GM19467 (cell line): ENCODE measurements around the gene ZSWIM6.

Experiments used
- ATAC-seq: cut with Tn5 transposase; IDR thresholded peaks from one replicate; pipeline ENCODE4 v1.9.1; 2021; ENCODE audit warnings: mild to moderate bottlenecking, moderate library complexity; ENCODE audit not compliant: unreplicated experiment

ZSWIM6 gene

DNA sequence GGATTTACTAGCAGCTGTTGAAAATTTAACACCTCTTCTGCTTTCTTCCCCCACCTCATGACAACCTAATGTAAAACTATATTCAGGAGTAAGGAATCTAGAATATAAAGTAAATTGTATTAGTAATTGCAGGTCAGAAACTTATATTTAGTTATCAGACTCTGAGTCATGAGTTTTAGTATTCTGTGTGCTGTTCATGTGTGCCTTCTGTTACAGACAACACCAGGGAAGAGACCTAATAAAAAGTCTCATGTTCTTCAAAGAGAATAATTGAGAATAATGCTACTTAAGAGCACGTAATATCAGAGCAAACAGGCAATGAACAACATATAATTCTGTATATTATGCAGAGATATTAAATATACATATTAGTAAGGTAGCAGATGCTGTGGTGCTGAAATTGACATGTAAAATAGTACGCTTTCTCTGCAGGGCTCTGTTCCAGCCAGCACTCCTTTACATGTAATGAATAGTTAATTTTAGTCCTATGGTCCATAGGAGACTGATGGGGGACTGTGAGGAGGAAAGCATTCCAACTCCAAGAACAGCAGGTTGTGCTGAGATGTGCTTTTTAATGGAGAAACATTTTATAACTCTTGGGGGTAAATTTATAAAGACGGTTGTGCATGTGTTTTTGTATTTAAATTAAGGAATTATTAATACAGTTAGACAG lies 106.4 kb downstream of the ZSWIM6 start:
- ATAC-seq = no peak

DNA sequence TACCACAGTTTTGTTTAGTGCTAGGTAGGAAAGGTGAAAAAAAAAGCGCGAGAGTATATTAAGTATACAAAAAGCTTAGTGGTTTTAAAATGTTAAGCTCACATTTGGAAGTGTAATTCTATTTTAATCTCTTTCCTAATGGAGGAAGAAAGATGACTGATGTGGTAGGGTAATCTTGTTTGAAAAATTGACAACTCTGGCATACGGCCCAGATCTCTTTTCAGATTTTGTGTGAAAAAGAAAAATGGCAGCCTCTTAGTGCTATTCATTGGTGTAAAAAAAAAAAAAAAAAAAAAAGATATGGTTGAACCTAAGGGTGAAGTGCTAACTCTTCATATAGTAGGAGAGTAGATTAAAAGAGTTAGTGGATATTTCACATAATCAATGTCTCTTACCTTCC lies 108.0 kb downstream of the ZSWIM6 start:
- ATAC-seq = no peak

DNA sequence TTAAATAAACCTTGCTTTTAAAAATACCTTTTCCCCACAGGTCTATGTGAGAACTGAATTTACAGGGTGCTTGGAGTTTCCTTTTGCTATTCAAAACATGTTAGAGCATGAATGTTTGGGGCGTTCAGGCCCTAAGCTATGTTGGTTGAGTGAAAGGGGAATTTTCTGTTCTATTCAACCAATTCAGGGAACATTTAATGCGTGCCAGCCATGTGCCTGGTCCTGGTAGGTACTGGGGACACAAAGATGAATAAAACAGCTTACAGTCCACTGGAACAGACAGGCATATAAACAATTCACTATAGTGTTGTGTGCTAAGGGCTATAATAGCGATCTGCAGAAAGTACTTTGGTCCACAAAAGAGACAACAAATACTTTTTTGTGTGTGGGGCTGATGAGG lies 108.5 kb downstream of the ZSWIM6 start:
- ATAC-seq = no peak

GRCh38 chr5:61441742-61442141 lies 109.7 kb downstream of the ZSWIM6 start:
- ATAC-seq = no peak

GRCh38 chr5:61447780-61448495 lies 115.9 kb downstream of the ZSWIM6 start:
- ATAC-seq = no peak

DNA sequence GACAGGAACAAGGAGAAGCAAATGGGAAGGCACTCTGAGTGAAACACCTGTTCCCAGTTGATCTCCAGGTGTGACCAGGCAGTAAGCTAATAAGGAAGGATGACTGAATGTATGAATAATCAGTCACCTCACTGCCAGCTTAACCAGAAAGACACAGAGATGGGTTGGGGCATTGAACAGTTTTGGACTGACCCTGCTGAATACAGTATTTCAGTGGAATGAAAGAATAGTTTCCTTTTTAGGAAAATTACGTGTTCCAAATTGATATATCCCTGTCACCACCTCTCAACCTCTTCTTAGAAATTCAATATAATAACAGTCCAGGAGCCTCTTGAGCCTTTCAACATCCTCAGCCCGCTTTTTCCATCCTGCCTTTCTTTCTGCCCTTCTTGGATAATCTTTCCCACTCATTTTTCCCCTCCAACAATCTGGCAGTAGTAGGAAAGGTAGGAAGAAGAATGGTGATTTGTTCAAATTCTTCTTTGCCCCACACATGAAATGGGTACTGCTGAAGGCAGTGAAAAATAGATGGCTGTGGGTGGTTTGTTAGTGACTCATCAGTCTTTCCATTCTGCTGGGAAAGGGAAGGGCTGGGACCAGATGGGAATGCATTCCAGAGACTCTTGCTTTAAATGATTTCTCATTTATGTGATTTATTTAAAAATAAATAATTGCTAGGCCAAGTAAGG lies 117.9 kb downstream of the ZSWIM6 start:
- no peak for ATAC-seq

- ATAC-seq = no peak
Measured at GRCh38 chr5:61450493-61451279, 118.6 kb downstream of the ZSWIM6 start.

GRCh38 chr5:61455179-61456006 lies 123.3 kb downstream of the ZSWIM6 start:
- ATAC-seq = no peak

DNA sequence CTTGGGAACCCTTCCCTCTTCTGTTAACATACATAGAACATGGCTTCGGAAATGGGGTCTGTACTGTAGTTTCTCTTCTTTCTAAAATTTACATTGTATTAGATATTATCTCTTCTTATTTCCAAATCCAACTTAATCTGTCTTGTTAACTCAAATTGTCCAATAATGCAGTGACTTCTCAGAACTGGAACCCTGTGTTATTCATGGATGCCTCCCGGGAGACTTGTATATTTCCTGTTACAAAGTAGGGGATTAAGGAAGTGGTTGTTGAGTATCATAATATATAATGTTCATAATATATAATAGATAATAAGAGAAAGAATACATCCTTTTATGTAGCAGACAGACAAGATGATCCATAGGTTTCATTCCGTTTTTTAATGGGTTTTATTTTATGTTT lies 128.4 kb downstream of the ZSWIM6 start:
- no peak for ATAC-seq

DNA sequence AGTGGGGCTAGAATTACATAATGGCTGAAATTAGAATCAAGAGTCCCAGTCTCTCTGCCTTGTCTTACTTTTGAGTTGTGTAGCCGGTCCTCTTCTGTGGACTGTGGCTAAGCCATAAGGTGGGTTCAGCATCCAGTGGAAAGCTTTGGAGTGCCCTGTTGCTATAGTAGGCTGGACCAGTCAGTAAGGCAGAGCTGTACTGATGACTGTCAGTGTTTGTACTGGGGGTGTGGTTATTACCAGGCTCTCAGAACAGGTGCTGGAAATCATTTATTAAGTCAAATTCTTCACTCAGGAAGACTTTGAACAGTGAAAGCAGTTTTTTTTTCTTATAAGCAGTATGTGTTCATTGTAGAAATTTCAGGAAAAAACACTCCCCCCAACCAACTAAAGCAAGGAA lies 129.4 kb downstream of the ZSWIM6 start:
- no peak for ATAC-seq

DNA sequence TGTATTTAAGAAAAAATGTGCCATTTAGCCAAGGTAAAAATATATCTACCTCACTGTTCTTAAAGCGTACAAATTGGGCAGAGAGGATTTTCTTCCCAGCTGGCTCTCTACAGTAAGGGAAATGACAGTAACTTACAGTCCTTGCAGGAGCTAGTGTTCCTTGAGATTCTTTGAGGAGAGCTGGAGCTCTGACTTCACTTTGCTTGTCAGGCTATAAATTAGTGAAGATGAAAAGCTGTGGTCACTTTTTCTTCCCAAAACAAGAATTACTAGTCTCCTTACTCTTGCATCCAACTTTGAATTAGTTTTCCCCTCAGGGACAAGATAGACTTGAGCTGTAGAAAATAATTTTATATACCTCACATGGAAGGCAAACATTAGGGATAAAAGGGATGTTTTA lies 129.9 kb downstream of the ZSWIM6 start:
- no peak for ATAC-seq

DNA sequence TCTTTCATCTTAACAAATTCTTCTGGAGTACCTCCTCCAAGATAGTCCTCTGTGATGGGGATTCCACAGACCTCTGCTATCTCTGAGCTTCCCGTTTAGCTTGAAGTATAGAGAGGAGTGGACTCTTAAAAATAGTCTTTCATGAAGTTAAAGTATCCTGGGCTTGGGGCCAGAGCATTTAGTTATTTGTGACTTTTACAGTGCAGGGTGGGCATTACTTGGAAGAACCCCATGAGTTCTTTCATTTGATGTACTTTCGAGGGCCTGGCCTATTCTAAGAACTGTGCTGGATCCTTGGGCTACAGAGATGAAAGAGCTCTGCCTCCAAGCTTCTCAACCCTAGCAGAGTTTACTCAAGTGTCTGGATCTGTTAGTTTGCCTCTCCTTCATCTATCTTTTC lies 131.5 kb downstream of the ZSWIM6 start:
- no peak for ATAC-seq

- no peak for ATAC-seq
Measured at GRCh38 chr5:61464512-61464911, 132.5 kb downstream of the ZSWIM6 start.

DNA sequence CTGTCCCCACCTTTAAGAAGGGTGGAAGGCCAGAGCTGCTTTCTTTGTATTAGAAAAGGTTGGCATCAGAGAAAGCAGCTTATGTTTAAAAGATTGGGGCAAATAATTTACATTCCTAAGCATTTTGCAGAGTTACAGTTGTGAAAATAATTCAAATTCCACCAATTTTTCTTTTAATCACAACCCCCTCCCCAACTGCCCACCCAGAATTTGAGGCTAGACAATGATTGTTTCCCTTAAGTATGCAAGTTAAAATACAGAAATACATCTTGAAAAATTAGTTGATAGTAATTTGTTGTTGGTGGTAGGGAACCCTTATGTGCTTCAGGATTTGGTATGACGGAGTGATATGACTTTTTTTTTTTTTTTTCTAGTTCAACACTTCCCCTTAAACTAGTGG lies 133.0 kb downstream of the ZSWIM6 start:
- no peak for ATAC-seq

- ATAC-seq = no peak
Measured at GRCh38 chr5:61465496-61465895, 133.4 kb downstream of the ZSWIM6 start.

DNA sequence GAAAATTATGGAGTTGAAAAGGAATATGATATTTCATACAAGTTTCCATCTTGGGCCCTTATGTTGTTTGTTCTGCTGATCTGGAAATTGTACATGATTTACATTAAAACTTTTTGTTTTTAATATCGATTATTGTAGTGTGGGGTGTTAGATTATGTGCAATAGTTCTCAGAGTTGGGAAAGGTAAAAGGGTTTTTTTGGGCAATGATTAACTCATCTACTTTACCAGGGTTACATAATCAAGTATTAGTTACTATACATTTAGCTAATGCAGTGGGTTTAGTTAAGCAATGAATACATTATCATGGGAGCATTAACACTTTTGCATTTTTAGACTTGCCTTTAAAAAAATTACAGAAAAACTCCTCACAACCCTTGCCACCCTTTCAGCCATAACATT lies 134.0 kb downstream of the ZSWIM6 start:
- no peak for ATAC-seq

DNA sequence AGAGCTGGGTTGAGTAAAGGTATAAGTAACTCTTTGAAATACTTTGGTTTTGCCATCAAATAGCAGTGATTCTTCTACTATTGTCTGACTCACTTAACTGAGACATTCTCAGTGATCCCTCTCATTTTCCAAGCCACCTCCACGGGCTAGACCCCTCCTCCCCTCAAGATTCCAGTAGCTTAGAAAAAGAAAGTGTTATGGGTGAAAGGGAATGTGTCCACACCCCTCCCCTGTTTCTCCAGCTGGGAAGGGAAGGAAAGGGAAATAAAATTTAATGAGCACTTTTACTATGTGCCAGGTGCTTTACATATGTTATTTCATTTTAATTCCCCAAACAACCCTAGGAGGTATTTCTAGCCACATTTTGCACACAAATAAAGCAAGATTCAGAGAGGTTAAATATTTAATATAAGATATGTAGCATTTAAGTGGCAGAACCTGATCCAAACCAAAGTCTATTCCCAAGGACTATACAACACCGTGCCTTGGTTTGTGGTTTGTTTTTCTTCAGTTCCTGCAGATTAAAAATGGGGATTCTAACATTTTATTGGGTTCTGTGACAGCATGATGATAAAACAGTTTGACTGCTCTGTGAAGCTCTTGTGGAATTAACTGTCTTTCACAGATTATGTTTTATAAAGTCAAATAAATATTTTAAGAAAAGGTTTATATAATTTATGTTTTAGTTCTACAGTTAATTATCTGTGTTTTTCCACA lies 135.9 kb downstream of the ZSWIM6 start:
- ATAC-seq = no peak

GRCh38 chr5:61468483-61468865 lies 136.4 kb downstream of the ZSWIM6 start:
- ATAC-seq = no peak

GRCh38 chr5:61471352-61471751 lies 139.3 kb downstream of the ZSWIM6 start:
- ATAC-seq = no peak
